Measurements from ENCODE around the gene ARHGDIB.

DNA sequence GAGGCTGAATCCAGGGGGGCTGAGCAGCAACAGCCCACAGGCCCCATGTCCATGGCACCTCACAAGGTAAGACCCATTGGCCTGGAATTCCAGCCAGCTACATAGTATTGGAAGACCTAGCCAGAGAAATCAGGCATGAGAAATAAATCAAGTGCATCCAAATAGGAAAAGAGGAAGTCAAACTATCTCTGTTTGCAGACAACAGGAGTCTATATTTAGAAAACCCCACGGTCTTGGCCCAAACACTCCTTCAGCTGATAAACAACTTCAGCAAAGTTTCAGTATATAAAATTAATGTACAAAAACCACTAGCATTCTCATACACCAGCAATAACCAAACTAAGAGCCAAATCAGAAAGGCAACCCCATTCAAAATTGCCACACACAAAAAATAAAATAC is 28.4 kb upstream of the ARHGDIB start:
- no peak for TF ChIP-seq SUZ12 (IDR thresholded peaks at IDR 0.05; ENCODE audit: extremely low read depth, insufficient read depth, insufficient read length)
- no peak for TF ChIP-seq ZNF274 (IDR thresholded peaks at IDR 0.05; ENCODE audit: low read depth, low read length)
